Spleen (tissue), 11 donors: Measurements from ENCODE around the gene DLG3. TPM values are rescaled to one million over a fixed set of nuclear protein-coding genes. Genes with fewer than 3 reads are reported as not detected.

Source experiments
- DNase-seq: peaks from one replicate; pipeline ENCODE4 v3.0.0-alpha.2; 2020
- H3K27ac ChIP-seq, 8 donors: fragments of 200-600 bp; sonication (generic) in 7 of 8; 1 replicate in 4 of 8; 2 replicates in 4 of 8; pipeline versions ENCODE4 v1.5.0 to v1.8.0; 2016 to 2021; ENCODE audit warnings: inconsistent platforms in 4 of 8, mild to moderate bottlenecking in 4 of 8, moderate library complexity in 1 of 8
- H3K27me3 ChIP-seq, 7 donors: fragments of 200-600 bp; sonication (generic) in 6 of 7; replicated peaks in 1 of 7; 1 replicate in 4 of 7; 2 replicates in 3 of 7; pipeline versions ENCODE4 v1.5.0 to v1.8.0; 2016 to 2021; ENCODE audit warnings: inconsistent platforms in 3 of 7, mild to moderate bottlenecking in 1 of 7
- H3K36me3 ChIP-seq, 6 donors: fragments of 200-600 bp; sonication (generic) in 5 of 6; 1 replicate in 4 of 6; 2 replicates in 2 of 6; pipeline versions ENCODE4 v1.5.0 to v1.8.0; 2016 to 2021; ENCODE audit warnings: inconsistent platforms in 2 of 6
- H3K4me1 ChIP-seq, 6 donors: fragments of 200-600 bp; sonication (generic) in 5 of 6; 1 replicate in 3 of 6; 2 replicates in 3 of 6; pipeline versions ENCODE4 v1.5.0 to v1.8.0; 2016 to 2021; ENCODE audit warnings: inconsistent platforms in 3 of 6
- H3K4me3 ChIP-seq, 8 donors: fragments of 200-600 bp; sonication (generic) in 7 of 8; 1 replicate in 4 of 8; 2 replicates in 4 of 8; pipeline versions ENCODE4 v1.5.0 to v1.8.0; 2016 to 2021; ENCODE audit warnings: inconsistent platforms in 4 of 8, mild to moderate bottlenecking in 4 of 8, moderate library complexity in 2 of 8
- H3K9me3 ChIP-seq, 8 donors: fragments of 200-600 bp; sonication (generic) in 7 of 8; 1 replicate in 4 of 8; 2 replicates in 4 of 8; pipeline versions ENCODE4 v1.5.0 to v1.8.0; 2016 to 2021; ENCODE audit warnings: inconsistent platforms in 4 of 8
- CTCF ChIP-seq, 11 experiments: fragments of 200-600 bp in 7 of 11; fragments of 450-650 bp in 4 of 11; sonication (generic) in 4 of 11; IDR thresholded peaks in 8 of 11; conservative IDR thresholded peaks in 3 of 11; 1 replicate in 7 of 11; 2 replicates in 4 of 11; pipeline versions ENCODE4 v1.4.0 to v1.8.0; 2016 to 2021; ENCODE audit warnings: antibody characterized with exemption in 11 of 11, inconsistent platforms in 4 of 11, mild to moderate bottlenecking in 1 of 11
- POLR2A ChIP-seq, 3 donors: fragments of 450-650 bp; IDR thresholded peaks; one replicate each; pipeline ENCODE4 v1.5.1; 2017; ENCODE audit warnings: antibody characterized with exemption in 3 of 3, mild to moderate bottlenecking in 1 of 3
- POLR2AphosphoS5 ChIP-seq, 3 donors: sonication (generic); formaldehyde crosslinking; IDR thresholded peaks; one replicate each; pipeline ENCODE4 v1.5.1; 2017; ENCODE audit warnings: antibody characterized with exemption in 3 of 3
- WGBS, 5 donors: extraction: QIAGEN DNeasy Blood & Tissue Kit in 3 of 5; methylation state at CpG; one replicate each; pipeline versions ENCODE4 v1.1.5 to v1.1.7; 2013 to 2018; 5-methylcytosine and 5-hydroxymethylcytosine counted together
- intact Hi-C: fragments of 100-400 bp; cut with DNase I; formaldehyde crosslinking; loops from one replicate; pipeline ENCODE4 v1.15.0; 2023; ENCODE audit warnings: low total_unique reads
- polyA plus RNA-seq, 3 donors: library from polyadenylated mRNA; stranded (reverse); fragments of 200-250 nt; gene quantifications; one replicate each; pipeline ENCODE4 v1.2.1, GENCODE V29; 2013
- total RNA-seq, 7 donors: library from RNA; depleted of rRNA in 3 of 7; stranded (reverse); fragments of >200 nt in 3 of 7; fragmentation: NEBNext Ultra II Directional in 4 of 7; extraction: Animal tissue kit (Norgen Biotek cat#: 25700) in 4 of 7; gene quantifications; one replicate each; pipeline versions ENCODE4 v1.1.0 to v1.2.1, GENCODE V29; 2016 to 2021
- donor health status: healthy with polysubstance abuse.
- donor health status: DM: no; HTN: no; CAD: no; lungs with moderate emphysema.
- donor health status: DM: no; HTN: no; CAD: no.
- donor health status: Bipolar disorder and iron deficiency.
- donor health status: healthy.
- donor health status: DM: no; HTN: no; CAD: no.
- donor health status: DM: yes; HTN: yes; CAD: no.

Gene DLG3
- total and polyA plus RNA-seq, 10 donors, result 2.7 to 46.3 (median 35.5) TPM

- intact Hi-C loops, result loop anchor here (5.0 kb wide), 1 partner anchor 236 kb away; no protein-coding TSS in a partner anchor
- H3K9me3 ChIP-seq, result no peaks in the 10 kb centered on the region
- TF ChIP-seq CTCF (IDR thresholded peaks at IDR 0.05 in 8 of 11, conservative IDR thresholded peaks at IDR 0.05 in 3 of 11) (no peak), POLR2A (IDR thresholded peaks at IDR 0.05) (no peak), POLR2AphosphoS5 (IDR thresholded peaks at IDR 0.05) (no peak)
- 52 to 71% (median 59%) methylated on average over 11 to 15 of the region's 15 CpGs for WGBS, 5 donors
- H3K27me3 ChIP-seq, result peaks cover 0 to 24% (median 0%) of the 10 kb centered on the region in 7 donors
- peak overlapping the region in 5 of 8 donors; percentile 74 to 87 (median 81) for H3K27ac ChIP-seq
- no peaks in the 10 kb centered on the region for H3K36me3 ChIP-seq
- peaks cover 0 to 20% (median 9%) of the 10 kb centered on the region in 6 donors for H3K4me1 ChIP-seq
- DNase-seq, result no peak
- H3K4me3 ChIP-seq, result peak overlapping the region in 7 of 8 donors; percentile 47 to 80 (median 53)
Measured at GRCh38 chrX:70432936-70433847, 11.4 kb upstream of the DLG3 start.

GRCh38 chrX:70433848-70434351, 10.7 kb upstream of the DLG3 start:
- H3K9me3 ChIP-seq, result no peaks in the 10 kb centered on the region
- no peaks in the 10 kb centered on the region for H3K36me3 ChIP-seq
- H3K27ac ChIP-seq, result peak overlapping the region in 7 of 8 donors; percentile 67 to 87 (median 76)
- intact Hi-C loops, result loop anchor here (5.0 kb wide), 1 partner anchor 237 kb away; no protein-coding TSS in a partner anchor
- 0 to 44% (median 2%) methylated on average over 6 to 37 of the region's 37 CpGs for WGBS, 5 donors
- TF ChIP-seq CTCF (IDR thresholded peaks at IDR 0.05 in 8 of 11, conservative IDR thresholded peaks at IDR 0.05 in 3 of 11), result peak; percentile 49 to 86 (median 76)
- peak; percentile 48 to 70 (median 65) for TF ChIP-seq POLR2AphosphoS5 (IDR thresholded peaks at IDR 0.05)
- no peak for TF ChIP-seq POLR2A (IDR thresholded peaks at IDR 0.05)
- DNase-seq, result peak; percentile 93
- H3K4me3 ChIP-seq, result peak overlapping the region; percentile 47 to 80 (median 53)
- H3K4me1 ChIP-seq, result peaks cover 0 to 20% (median 9%) of the 10 kb centered on the region in 6 donors
- H3K27me3 ChIP-seq, result peaks cover 0 to 24% (median 0%) of the 10 kb centered on the region in 7 donors

GRCh38 chrX:70434352-70434866, 10.2 kb upstream of the DLG3 start:
- Histone ChIP-seq H3K4me3 (peak overlapping the region; percentile 47 to 80 (median 53)), H3K27me3 (peaks cover 0 to 24% (median 0%) of the 10 kb centered on the region in 7 donors), H3K9me3 (no peaks in the 10 kb centered on the region), H3K27ac (peak overlapping the region in 7 of 8 donors; percentile 67 to 87 (median 76)), H3K36me3 (no peaks in the 10 kb centered on the region), H3K4me1 (peaks cover 0 to 20% (median 9%) of the 10 kb centered on the region in 6 donors)
- TF ChIP-seq POLR2AphosphoS5 (IDR thresholded peaks at IDR 0.05) (peak; percentile 80 to 83 (median 81)), POLR2A (IDR thresholded peaks at IDR 0.05) (no peak), CTCF (IDR thresholded peaks at IDR 0.05 in 8 of 11, conservative IDR thresholded peaks at IDR 0.05 in 3 of 11) (no peak)
- intact Hi-C loops, result loop anchor here (5.0 kb wide), 1 partner anchor 237 kb away; no protein-coding TSS in a partner anchor
- DNase-seq, result peak; percentile 89
- WGBS, 5 donors, result 0 to 57% (median 3%) methylated on average over 22 to 45 of the region's 45 CpGs
